CD4-positive, alpha-beta T cell treated with Interleukin-15 for 1 hour (primary cell): ENCODE data around the gene EQTN.
"Not testable (repeated sequence)": the region's sequence is repeated elsewhere in the genome, so short reads cannot be mapped to it uniquely, and the experiment has no call there.

Source experiments
- DNase-seq: peaks from one replicate; pipeline ENCODE4 v3.0.0-alpha.2; 2020

Gene EQTN

GRCh38 chr9:27292659-27293405 is 4.1 kb downstream of the EQTN start:
- DNase-seq = no peak

- DNase-seq = no peak
Observed at GRCh38 chr9:27291292-27291691, 5.7 kb downstream of the EQTN start.

- DNase-seq = no peak
Observed at GRCh38 chr9:27282269-27282668, 14.7 kb downstream of the EQTN start.

GRCh38 chr9:27280860-27281259 is 16.1 kb downstream of the EQTN start:
- no peak for DNase-seq

- DNase-seq = no peak
Observed at GRCh38 chr9:27280249-27280648, 16.7 kb downstream of the EQTN start.

- no peak for DNase-seq
Observed at GRCh38 chr9:27279611-27280010, 17.3 kb downstream of the EQTN start.

- no peak for DNase-seq
Observed at GRCh38 chr9:27278374-27278773, 18.6 kb downstream of the EQTN start.

GRCh38 chr9:27276193-27277030 is 20.5 kb downstream of the EQTN start:
- no peak for DNase-seq

GRCh38 chr9:27273186-27273585 is 23.8 kb downstream of the EQTN start:
- no peak for DNase-seq

- DNase-seq = no peak
Observed at GRCh38 chr9:27272103-27272502, 24.8 kb downstream of the EQTN start.

- no peak for DNase-seq
Observed at GRCh38 chr9:27261517-27262211, 35.3 kb downstream of the EQTN start.

GRCh38 chr9:27260789-27261516 is 36.0 kb downstream of the EQTN start:
- no peak for DNase-seq

GRCh38 chr9:27258662-27259061 is 38.3 kb downstream of the EQTN start:
- no peak for DNase-seq

- no peak for DNase-seq
Observed at GRCh38 chr9:27248702-27249101, 48.2 kb downstream of the EQTN start.

GRCh38 chr9:27247756-27248155 is 49.2 kb downstream of the EQTN start:
- no peak for DNase-seq

- DNase-seq = not testable (repeated sequence)
Observed at GRCh38 chr9:27239648-27240047, 57.3 kb downstream of the EQTN start.
